Measurements from ENCODE around the gene SGSH.
"Not testable (repeated sequence)": the region's sequence is repeated elsewhere in the genome, so short reads cannot be mapped to it uniquely, and the experiment has no call there.

The SGSH gene

DNA sequence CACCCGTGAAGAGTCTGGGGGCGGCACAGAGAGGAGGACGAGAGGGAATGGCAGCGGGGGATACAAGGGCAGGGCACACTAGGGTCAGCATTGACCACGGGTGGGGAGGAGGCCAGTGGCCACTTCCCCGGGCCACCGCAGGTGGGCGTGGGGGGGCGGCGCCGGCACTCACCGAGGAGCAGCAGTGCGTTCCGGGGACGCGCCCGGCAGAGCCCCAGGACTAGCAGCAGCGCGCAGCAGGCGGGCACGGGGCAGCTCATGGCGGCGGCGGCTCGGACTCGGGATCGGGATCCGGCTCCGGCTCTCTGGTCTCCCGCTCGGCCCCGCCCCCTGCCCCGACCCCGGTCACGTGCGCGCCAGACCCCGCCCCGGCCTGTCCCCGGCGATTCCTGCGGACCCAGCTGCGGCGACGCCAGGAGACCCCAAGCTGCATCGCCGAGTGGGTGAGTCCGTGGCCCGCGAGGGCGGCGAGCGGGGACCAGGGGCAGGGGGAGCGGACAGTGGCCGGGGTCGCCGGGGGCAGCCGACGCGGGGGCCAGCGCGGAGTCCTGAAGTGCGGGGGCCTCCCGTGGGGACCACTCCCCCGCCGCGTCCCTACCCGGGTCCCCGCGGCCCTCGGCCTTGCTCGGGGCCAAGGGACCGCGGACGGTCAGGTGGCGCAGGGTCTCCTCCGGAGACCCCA, at the start of gene SGSH, which contains the start of gene SLC26A11:
SGSH (minus strand) TSS at position 280 of the 682 bp plus-strand sequence; CDS start at position 260, 20 bp downstream.
SLC26A11 (plus strand) TSS at position 374 of the 682 bp plus-strand sequence. CDS start 1,134 bp downstream, outside the sequence.
- DNase-seq: peak in 1 of 2 experiments; percentile 69

DNA sequence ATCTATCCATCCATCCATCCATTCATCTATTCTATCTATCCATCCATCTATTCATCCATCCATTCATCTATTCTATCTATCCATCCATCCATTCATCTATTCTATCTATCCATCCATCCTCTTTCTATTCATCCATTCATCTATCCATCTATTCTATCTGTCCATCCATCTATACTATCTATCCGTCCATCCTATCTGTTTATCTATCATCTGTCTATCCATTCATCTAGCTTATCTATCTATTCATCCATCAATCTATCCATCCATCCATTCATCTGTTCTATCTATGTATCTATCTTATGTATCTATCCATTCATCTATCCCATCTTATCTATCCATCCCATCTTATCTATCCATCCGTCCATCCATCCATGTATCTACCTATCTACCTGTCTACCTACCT, 49.3 kb upstream of the SGSH start:
- no peak for DNase-seq

DNA sequence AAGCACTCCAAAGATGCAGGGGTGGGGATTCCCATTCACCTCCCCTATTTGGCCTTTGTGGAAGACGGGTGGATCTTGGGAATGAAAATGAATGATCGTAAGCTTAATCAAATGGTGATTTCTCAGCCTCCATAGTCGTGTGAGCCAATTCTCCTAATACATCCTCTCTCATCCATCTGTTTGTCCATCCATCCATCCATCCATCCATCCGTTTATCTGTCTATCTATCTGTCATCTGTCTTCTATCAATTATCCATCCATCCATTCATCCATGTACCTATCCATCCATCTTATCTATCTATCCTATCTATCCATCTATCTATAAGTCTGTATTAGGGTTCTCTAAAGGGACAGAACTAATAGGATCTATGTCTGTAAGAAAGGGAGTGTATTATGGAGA, 48.3 kb upstream of the SGSH start:
- DNase-seq: no peak

DNA sequence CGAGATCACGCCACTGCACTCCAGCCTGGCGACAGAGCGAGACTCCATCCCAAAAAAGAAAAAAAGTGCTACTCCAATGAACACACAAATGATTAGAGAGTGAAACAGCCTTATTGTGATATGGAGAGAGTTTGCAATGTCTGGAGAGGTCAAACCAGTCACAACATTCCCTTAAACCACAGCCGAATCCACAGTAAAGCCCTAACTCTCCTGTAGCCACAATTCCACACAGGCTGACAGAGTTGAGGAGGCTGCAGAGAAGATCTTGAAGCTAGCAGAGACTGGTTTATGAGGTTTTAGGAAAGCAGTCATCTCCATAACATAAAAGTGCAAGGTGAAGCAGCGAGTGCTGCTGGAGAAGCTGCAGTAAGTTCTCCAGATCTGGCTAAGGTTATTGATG, 47.3 kb upstream of the SGSH start:
- no peak for DNase-seq

DNA sequence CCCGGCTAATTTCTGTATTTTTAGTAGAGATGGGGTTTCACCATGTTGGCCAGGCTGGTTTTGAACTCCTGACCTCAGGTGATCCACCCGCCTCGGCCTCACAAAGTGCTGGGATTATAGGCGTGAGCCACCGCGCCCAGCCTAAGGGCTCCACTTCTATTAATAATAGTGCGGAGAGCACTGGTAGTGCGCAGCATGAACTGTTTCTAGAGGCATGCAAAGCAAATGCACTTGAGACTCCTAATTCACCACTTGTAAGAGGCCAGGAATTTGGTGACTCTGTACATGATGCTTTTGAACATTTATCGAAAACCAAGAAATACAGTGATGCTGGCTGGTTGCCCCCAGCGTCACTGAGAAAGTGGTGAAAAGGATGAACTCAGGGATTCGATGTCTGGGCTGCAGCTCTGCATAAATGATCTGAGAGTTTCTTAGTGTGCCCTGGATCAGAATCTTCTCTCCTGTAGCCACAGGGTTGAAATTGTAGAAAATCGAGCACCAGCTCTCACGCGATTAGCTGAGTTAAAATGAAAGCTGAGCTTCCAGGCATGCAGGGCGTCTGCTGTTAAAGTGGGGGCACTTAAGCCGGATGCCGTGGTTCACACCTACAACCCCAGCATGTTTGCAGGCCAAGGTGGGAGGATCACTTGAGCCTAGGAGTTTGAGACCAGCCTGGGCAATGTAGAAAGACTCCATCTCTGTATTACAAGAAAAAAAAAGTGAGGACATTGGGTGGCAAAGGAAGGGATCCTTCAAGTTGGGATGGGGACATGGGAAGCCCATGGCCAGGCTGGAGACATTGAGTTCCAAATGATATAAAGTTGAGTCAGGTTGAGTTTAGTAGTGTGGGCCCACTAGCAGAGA, 45.3 kb upstream of the SGSH start:
- no peak for DNase-seq

DNA sequence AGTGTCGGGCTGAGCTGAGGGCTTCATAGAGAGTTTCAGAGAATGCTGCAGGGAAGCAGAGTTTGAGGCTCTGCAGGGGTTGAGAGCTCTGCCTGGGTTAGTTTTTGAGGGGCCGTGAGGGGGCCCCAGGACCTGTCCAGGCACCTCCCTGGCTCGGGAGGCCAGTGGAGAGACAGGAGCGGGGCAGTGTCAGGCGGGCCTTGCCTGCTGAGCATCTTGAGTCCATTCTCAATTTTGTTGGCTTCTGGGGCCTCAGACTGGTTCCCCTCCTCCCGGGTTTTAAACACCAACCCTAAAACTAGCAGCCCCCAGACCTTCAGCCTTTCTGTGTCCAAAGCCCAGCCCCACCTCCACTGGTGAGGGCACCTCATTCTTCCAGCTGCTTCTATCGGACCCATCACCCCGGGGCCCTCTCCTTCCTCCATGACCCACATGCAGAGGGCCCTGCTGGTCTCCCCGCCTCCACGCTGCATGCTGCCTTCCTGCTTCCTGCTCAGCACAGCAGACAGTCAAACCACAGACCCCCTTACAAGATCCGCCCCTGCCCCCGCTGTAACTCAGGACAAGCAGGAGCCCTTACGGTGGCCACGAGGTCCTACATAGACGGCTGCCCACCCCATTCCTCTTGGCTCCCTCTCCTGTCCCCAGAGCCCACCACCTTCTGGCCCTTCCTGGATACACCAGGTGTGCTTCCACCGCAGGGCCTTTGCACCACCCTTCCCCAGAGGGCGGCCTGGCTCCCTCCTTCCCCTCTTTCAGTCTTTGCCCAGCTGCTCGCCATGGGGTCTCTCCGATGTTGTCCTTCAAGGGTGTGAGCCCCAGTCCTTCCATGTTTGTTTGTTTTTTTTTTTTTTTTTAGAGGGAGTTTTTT, 44.3 kb upstream of the SGSH start:
- DNase-seq: no peak

DNA sequence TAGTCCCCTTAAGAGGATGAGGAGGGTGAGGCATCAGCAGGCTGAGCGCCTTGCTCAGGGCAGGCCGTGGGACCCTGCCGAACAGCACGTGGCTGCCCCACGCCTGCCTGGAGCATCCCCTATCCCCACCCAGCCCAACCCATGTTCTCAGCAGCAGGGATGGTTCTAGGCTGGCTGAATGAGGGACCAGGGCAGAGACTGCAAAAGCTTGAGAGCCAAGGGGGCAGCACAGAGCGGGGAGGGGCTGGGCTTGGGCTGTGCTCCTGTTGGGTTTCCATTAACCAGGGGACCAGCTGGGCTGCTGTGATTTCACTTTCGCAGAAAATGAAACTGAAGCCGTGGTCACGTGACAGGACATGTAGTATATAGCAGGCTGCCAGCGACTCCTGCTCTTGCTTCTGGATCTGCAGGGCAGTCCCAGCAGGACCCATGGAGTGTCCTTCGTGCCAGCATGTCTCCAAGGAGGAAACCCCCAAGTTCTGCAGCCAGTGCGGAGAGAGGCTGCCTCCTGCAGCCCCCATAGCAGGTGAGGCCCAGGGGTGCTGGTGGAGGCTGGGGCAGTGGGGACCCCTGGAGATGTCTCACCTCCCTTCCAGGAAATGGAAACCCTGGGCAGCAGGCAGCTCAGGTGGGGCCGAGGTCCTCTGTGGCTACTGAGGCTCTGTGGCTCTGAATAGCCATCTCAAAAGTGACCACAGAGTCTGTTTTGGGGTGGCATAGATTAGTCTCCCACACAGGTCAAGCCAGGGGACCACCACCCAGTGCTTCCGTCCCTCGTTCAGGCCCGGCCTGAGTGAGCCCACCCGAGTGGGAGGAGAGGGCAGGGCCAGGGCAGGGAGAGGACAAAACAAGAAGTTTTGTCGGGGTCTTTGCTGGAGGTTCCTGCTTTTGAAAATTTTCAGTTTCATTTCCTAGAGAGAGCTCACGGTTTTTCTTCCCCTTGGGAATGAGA, 43.4 kb upstream of the SGSH start:
- no peak for DNase-seq

DNA sequence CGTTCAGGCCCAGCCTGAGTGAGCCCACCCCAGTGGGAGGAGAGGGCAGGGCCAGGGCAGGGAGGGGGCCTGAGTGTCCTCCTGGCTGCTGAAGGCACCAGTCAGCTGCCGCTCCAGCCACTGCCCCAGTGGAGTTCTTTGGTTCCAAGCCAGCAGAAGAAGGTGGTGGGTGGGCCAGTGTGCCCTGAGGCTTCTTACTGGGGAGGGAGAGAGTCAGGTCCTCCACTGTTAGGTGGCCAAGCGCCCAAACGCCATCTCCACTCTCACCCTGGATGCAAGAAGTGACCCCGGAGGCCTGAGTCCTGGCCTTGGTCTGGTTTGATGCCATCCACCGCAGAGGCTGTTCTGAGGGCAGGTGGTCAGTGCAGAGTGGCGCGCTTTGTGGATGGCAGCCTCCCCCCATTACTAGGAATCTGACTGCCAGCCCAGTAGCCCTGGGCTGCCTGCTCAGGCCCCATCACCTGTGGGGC, 42.7 kb upstream of the SGSH start:
- no peak for DNase-seq

DNA sequence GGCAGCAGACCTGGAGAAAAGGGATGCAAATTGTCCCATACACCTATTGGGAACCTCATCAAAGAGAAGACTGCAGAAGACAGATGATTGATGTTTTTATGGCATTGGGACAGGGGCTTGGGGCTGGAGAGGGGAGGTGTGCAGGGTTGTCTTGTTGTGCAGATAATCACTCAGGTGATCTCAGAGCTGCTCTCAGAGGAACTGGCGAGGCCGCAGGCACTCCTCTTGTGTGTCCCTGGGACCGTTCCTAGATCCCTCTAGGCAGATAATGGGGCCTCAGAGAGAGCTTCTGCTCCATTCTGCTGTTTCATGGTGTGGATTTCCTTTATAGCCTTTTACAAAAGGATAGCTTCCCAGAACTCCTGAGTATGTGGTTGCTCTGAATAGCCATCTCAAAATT, 42.2 kb upstream of the SGSH start:
- no peak for DNase-seq

DNA sequence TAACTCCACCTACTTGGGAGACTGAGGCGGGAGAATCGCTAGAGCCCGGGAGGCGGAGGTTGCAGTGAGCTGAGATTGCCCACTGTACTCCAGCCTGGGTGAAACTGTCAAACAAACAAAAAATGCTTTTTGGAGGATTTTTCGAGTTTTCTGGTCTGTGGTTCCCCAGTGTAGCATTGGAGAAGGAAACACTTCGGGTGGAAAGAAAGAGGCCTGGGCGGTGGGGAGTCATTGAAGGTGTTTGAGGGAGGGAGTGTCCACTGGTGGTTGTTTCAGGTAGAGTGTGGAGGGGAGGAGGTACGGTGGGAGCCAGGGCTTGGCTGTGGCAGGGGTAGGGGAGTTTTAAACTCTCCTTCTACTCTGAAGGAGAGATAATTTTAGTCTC, 41.8 kb upstream of the SGSH start:
- no peak for DNase-seq

DNA sequence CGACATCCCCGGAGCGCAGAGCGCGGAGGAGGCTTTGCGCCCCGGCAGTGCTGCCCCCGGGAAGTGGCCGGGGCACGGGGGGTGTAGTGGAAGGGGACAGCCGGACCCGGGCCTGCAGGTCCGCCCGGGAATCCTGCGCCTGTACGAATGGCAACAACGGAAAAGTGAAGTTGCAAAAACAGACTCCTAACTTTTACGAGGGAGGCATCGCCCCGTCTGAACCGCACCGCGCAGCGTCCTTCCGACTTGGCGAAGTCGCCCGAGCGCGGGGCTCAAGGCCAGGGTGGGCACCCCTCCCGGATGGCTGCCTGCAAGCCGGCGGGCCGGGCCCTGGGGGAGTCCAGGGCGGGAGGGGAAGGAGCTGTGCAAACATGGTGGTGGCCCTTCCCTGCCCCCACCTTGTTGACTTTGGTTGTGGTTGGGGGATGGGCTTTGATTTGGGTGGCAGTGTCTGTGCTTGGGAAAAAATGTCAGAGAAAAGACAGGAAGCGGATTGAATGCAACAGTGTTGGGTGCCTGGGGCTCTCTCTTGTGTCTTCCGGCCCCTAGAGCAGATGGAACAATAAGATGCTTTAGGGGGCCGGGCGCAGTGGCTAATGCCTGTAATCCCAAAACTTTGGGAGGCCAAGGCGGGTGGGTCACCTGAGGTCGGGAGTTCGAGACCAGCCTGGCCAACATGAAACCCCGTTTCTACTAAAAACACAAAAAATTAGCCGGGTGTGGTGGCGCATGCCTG, 41.2 kb upstream of the SGSH start:
- peak in 1 of 2 experiments; percentile 40 for DNase-seq

DNA sequence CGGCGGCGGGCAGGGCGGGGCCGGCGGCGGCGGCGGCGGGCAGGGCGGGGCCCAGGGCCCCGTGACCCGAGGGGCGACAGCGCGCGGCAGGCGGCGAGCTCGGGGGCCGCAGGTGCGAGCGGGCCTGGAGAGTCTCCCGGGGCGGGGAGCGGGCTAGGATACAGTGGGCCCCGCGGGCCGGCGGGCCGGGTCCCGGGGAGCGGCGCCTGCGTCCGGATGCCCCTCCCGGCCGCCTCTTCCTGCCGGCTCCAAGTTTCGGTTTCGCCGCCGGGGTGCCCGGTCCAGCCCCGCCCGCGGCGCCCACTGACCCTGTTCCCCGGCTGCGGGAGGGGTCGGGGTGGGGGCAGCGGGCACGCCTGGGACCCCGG, 40.6 kb upstream of the SGSH start, which contains the start of gene RNF213:
RNF213 (plus strand) TSS at position 62 of the 368 bp plus-strand sequence. CDS start 2,830 bp downstream, outside the sequence.
- no peak for DNase-seq

DNA sequence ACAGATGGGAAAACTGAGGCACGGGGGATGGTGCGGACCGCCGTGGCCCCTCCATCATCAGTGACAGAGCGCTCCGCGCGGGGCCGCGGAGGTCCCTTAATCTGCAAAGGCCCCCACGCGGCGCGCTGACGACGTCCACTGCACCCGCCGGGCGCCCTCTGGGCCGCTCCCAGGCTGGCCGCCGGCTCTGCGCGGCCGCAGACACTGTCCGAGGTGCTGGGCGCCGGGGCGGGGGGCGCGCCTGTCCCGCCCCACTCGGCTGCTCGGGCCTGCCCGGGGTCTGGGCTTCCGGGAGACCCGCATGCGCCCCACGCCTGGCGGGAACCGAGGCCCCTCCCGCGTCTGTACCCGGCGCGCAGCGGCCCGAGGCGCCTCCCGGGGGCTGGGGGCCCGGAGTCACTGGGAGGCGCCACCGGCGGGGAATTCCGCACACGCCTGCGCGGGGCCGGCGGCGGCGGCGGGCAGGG, 40.0 kb upstream of the SGSH start:
- DNase-seq: peak in 1 of 2 experiments; percentile 30

DNA sequence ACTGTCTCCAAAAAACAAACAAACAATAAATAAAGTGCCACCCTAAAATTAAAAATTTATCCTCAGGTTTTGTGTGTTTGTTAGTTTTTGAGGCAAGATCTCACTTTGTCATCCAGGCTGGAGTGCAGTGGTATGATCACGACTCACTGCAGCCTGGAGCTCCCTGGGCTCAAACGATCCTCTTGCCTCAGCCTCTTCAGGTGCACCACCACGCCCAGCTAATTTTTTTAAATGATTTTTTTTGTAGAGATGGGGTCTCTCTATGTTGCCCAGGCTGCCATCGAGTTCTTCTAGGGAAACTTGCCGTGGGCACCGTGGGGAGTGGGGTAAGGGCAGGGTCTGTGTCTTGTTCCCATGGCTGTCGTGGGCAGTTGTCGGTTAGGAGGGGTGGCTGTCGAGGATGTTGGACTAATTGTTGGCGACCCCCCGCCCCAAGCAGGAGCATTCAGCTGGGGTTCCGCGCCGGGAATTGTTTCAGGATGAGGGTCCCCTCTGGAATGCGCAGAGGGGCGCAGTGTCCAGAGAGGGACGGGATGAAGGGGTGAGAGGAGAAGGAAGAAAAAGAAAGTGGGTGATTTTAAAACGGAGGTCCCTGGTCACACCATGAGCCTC, 39.4 kb upstream of the SGSH start:
- DNase-seq: no peak

DNA sequence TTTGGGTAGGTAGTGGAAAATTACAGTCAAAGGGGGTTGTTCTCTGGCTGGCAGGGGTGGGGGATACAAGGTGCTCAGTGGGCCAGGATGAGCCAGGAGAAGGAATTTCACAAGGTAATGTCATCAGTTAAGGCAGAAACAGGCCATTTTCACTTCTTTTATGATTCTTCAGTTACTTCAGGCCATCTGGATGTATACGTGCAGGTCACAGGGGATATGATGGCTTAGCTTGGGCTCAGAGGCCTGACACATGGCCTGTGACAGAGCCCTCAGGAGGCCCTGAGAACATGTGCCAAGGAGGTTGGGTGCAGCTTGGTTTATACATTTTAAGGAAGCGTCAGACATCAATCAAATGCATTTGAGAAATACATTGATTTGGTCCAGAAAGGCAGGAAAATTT, 38.2 kb upstream of the SGSH start:
- not testable (repeated sequence) for DNase-seq

DNA sequence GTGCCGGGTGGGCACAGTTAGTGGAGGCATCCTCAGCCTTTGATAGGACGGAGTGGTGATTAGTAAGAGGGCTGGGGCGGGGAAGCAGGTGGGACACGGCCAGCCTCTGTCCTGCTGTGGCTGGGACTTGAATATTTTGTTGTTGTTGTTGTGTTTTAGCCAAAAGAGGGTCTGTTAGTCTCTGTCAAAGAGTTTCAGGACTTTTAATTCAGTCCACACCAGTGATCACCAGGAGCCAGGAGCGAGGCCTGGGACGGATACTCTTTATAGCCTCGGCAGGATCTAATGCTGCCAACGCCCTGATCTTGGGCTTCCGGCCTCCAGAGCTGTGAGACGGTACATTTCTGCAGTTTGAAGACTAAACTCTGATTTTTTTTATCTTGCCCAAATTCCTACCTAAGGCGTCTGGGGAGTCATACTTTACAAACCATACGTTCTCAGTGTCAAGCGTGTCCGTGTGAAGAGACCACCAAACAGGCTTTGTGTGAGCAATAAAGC, 37.6 kb upstream of the SGSH start:
- DNase-seq: no peak

DNA sequence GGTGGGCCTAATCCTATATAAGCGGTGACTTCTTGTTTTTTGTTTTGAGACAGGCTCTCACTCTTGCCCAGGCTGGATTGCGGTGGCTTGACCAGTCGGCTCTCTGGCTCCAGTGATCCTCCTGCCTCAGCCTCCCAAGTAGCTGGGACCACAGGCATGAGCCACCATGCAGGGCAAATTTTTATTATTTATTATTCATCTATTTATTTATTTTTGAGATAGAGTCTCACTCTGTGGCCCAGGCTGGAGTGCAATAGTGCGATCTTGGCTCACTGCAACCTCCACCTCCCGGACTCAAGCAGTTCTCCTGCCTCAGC, 35.9 kb upstream of the SGSH start:
- DNase-seq: no peak

DNA sequence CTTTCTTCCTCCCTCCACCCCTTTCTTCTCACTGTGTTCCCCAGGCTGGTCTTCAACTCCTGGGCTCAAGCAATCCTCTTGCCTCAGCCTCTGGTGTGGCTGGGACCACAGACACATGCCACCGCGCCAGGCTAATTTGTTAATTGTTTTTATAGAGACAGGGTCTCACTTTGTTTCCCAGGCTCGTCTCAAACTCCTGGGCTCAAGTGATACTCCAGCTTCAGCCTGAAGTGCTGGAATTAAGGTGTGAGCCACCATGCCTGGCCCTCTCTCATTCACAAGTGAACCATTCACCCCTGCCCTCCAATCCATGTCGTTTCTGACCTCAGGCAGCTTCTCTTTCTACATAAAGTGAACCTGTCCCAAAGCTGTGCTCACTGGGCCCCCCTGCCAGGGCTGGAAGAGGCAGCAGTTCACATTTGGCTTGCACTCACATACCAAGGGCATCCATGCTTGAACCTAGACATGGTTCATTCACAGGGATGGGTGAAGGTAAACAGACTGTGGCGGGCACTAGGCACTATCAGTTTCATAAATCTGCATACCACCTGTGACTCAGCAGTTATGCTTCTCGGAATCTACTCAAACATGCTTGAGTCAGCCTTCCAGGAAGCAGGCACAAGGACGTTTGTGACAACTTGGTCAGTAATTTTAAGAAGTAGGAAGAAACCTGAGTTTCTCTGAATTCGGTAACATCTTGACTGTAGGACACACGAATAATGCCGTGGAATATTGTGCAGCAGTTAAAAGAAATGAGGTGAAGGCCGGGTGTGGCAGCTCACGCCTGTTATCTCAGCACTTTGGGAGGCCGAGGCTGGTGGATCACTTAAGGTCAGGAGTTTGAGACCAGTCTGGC, 34.5 kb upstream of the SGSH start:
- DNase-seq: no peak

DNA sequence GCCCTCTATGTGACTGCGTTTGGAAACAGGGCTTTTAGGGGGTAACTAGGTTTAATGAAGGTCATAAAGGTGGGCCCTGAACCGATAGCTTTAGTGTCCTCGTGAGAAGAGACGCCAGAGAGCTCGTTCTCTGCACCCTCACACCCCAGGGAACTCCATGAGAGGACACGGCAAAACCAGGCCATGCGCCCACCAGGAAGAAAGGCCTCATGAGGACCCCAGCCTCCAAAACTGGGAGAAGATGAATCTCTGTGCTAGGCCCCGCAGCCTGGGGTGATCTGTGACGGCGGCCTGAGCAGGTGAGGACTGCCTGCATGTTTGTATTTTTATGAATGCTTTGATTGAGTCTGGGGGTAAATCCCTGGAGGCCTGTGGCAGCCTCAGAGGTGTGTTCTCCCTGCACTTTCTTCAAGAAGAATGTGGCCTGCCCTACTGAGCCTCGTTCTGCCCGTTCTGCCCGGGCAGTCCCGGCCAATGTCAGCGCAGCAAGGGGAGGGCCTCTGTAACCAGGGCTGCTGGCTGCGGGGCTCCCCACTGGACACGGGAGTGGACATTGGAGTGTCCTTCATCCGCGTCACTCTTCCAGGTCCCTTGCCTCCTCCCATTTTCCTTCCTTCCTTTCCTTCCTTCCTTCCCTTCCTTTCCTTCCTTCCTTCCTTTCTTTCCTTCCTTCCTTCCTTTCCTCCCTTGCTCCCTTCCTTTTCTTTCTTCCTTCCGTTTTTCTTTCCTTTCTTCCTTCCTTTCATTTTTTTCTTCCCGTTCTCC, 33.7 kb upstream of the SGSH start:
- no peak for DNase-seq
